Measurements from ENCODE around the gene KCNQ1.

Gene KCNQ1

GRCh38 chr11:2881076-2881980 is 436.5 kb downstream of the KCNQ1 start:
- no peak for DNase-seq (ENCODE audit: low read depth, low spot score)

- DNase-seq (ENCODE audit: low read depth, low spot score) = no peak
These were observed 437.2 kb downstream of the KCNQ1 start for GRCh38 chr11:2881981-2882375.

DNA sequence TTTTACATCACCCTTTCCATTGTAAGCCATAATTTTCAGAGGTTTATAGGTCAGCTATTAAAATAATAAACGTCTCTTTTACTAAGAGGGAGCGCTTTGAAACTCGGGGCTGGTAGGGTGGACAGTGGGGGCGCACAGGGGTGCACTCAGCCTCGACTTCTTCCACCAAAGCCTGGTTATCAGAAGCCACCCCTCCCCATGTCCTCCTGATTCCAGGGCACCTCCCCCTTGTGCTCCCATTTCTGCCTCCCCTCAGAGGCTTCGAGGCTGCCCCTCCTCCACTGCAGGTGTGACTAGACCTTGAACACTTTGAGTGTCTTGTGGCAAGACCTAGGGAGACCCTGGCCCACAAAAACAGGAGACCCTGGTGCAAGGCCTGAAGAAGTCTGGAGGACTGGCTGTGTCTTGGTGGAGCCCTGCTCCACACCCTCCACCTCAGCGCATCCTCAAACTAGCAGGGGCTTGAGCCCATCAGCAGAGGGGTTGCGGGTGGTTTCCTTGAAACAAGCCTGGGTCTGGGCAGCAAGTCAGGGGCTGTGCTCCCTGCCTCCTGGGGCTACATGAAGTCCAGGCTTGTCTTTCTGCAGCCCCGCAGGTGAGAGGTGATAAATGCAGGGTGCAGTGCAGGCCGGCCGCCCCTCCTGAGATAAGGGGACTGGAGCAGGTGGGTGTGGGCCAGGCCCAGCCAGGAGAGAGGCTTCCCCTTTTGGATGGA is 437.7 kb downstream of the KCNQ1 start:
- DNase-seq (ENCODE audit: low read depth, low spot score) = no peak

- no peak for DNase-seq (ENCODE audit: low read depth, low spot score)
These were observed 438.8 kb downstream of the KCNQ1 start for GRCh38 chr11:2883640-2883978.

- no peak for DNase-seq (ENCODE audit: low read depth, low spot score)
These were observed 439.4 kb downstream of the KCNQ1 start for GRCh38 chr11:2883979-2884815.

DNA sequence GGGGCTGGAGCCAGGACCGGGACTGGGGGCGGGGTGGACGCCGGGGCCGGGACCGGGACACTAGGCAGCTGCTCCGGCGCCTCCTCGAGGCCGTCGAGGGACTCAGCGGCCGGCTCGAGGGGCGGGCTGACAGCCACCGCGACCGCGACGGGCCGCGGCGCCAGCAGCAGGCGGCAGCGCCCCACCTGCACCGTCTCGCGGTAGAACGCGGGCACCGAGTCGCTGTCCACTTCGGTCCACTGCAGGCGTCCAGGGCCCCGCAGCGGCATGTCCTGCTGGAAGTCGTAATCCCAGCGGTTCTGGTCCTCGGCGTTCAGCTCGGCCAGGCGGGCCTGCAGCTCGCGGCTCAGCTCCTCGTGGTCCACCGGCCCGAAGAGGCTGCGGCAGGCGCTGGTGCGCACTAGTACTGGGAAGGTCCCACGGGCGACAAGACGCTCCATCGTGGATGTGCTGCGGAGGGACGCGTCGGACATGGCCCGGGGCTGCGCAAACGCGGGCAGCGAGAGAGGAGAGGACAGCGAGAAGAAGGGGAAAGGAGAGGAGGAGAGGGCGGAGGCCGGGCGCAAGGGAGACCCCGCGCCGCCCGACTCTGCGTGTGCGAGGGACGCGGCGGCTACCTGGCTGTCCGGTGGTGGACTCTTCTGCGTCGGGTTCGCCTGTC is 440.3 kb downstream of the KCNQ1 start:
- no peak for DNase-seq (ENCODE audit: low read depth, low spot score)

DNA sequence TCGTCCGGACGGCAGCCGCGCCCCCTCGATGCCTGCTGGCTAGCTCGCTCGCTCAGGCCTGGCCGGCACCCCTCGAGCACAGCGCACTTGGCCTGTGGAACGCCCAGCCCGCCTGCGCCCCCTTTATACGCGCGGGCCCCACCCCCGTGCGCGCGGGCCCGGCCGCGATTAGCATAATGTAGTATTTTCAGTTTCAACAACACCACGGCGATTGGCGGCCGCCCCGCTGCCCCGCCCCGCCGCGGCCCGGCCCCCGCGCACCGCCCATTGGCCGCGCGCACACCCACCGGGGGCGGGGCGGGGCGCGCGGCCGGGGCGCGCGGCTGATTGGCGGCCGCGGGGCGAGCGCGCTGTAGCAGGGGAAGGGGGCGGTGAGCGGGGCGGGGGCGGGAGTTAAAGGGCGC is 440.9 kb downstream of the KCNQ1 start, which contains the start of gene CDKN1C:
Gene CDKN1C (minus strand): TSS at position 98 of the 404 bp plus-strand sequence. CDS start 319 bp downstream, outside the sequence.
- peak; percentile 61 for DNase-seq (ENCODE audit: low read depth, low spot score)

GRCh38 chr11:2886191-2886894 is 441.5 kb downstream of the KCNQ1 start:
- no peak for DNase-seq (ENCODE audit: low read depth, low spot score)

DNA sequence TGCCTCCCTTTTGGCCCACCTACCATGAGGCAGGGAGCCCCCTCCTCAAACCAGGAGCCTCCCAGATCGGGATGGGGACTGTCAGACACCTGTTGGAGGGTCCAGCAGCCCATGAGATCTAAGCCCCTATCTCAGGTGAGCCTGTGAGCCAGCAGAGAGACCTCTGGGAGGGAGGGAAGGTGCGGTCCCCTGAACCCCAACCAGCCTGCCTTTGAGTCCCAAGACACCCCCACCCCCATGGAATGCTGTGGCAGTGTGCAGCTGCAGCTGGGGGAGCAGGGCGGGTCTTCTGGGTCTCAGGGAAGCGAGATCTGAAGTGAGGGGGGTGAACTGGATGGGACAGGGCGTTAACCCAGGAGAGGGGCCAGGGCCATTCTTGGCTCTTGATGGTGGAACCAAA is 442.1 kb downstream of the KCNQ1 start:
- DNase-seq (ENCODE audit: low read depth, low spot score) = no peak

GRCh38 chr11:2887515-2888195 is 442.8 kb downstream of the KCNQ1 start:
- DNase-seq (ENCODE audit: low read depth, low spot score) = no peak

DNA sequence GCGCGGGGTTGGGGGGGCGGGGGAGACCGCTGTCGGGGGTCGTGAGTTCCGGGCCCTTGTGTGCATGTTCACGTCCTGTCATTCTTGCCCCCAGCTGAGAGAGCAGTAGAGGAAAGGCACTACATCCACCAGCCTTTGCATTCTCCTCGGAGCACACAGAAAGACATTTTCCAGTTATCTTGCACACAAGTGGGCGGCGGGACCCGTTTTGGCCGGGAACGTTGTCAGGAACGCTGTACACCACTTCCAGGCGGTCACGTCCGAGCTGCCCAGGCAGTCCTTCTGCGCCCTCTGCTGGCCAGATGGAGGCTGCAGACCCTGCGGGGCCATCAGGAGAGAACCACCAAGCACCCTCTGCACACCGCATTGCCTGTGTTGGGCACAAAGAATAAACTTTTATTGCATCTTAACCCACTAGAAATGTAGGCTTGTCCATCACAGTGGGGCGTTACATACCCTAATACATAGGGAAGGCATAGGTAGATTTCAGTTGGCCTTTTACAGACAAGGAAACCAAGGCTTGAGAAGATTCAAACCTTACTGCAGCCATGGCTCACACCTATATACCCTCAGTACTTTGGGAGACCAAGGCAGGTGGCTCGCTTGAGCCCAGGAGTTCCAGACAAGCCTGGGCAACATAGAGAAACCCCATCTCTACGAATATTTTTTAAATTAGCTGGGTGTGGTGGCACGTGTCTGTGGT is 443.6 kb downstream of the KCNQ1 start:
- DNase-seq (ENCODE audit: low read depth, low spot score) = peak; percentile 71

- DNase-seq (ENCODE audit: low read depth, low spot score) = no peak
These were observed 444.8 kb downstream of the KCNQ1 start for GRCh38 chr11:2889362-2890273.

DNA sequence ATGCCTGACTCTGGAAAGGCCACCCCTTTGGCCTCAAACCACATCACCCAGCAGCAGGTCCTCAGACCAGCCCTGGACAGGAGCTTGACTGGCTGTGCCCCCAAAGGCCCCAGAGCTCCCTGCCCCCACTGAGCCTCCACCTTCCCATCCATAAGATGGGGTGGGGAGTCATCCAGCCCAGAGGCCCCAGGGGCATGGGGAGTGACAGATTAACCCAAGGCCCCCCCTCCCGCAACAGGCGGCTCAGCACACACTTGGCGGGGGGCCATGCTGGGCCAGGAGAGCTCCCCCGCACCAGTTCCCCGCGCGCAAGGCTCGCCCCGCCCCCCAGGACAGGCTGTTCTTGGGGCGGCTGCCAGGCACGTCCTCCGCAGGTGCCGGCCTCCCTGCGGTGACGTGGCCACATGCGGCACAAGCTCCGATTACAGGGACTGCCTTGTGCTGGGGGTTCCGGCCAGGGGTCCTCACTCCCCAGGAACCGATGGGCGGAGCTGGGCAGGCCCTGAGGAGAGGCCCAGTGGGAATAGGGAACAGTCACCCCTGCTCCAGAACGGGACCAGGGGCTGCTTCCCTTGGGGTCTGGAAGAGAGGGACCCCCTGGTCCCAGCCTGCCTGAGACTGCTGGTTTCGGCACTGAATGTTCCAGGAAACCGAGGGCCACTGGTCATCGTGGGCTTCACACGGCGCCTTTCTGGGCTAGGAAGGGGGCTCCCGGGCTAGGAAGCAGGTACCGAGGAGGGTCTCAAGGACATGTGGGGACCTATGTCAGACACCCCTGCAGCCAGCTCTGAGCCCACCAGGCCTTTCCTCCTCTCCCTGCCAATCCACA is 445.9 kb downstream of the KCNQ1 start:
- DNase-seq (ENCODE audit: low read depth, low spot score) = no peak

GRCh38 chr11:2891326-2892214 is 446.8 kb downstream of the KCNQ1 start:
- DNase-seq (ENCODE audit: low read depth, low spot score) = no peak

- no peak for DNase-seq (ENCODE audit: low read depth, low spot score)
These were observed 447.6 kb downstream of the KCNQ1 start for GRCh38 chr11:2892215-2892966.

Data from activated CD4-positive, CD25-positive, alpha-beta regulatory T cell treated with anti-CD3 and anti-CD28 coated beads, Interleukin-2, amount 50 U/mL, for 16 hours (primary cell).